Immature natural killer cell (primary cell): ENCODE data around the gene C17orf113. TPM values are rescaled to one million over a fixed set of nuclear protein-coding genes. Genes with fewer than 3 reads are reported as not detected.

Source experiments
- DNase-seq, 3 donors: peaks; one replicate each; pipeline ENCODE4 v3.0.0; 2022; ENCODE audit warnings: mixed read lengths in 1 of 3
- H3K27ac Mint-ChIP-seq, 6 donors: one replicate each; pipeline ENCODE4 v1.8.0; 2020; ENCODE audit warnings: mixed read lengths in 6 of 6, mild to moderate bottlenecking in 5 of 6, inconsistent platforms in 4 of 6, moderate library complexity in 3 of 6
- H3K27me3 Mint-ChIP-seq, 3 donors: one replicate each; pipeline ENCODE4 v1.8.0; 2020 to 2021; ENCODE audit warnings: low read depth in 3 of 3, mild to moderate bottlenecking in 3 of 3, mixed read lengths in 3 of 3, moderate library complexity in 3 of 3, inconsistent platforms in 1 of 3
- H3K36me3 Mint-ChIP-seq, 3 donors: one replicate each; pipeline ENCODE4 v1.8.0; 2020; ENCODE audit warnings: mixed read lengths in 3 of 3, inconsistent platforms in 2 of 3, mild to moderate bottlenecking in 2 of 3
- H3K4me1 Mint-ChIP-seq, 2 donors: one replicate each; pipeline ENCODE4 v1.8.0; 2020; ENCODE audit warnings: inconsistent platforms in 2 of 2, mild to moderate bottlenecking in 2 of 2, mixed read lengths in 2 of 2, moderate library complexity in 1 of 2
- H3K4me3 Mint-ChIP-seq, 5 donors: one replicate each; pipeline ENCODE4 v1.8.0; 2020; ENCODE audit warnings: mild to moderate bottlenecking in 5 of 5, mixed read lengths in 5 of 5, inconsistent platforms in 3 of 5, moderate library complexity in 3 of 5
- H3K9me3 Mint-ChIP-seq, 6 donors: one replicate each; pipeline ENCODE4 v1.8.0; 2020; ENCODE audit warnings: mild to moderate bottlenecking in 6 of 6, mixed read lengths in 6 of 6, inconsistent platforms in 4 of 6, moderate library complexity in 3 of 6
- polyA plus RNA-seq, 3 donors: library from polyadenylated mRNA; unstranded; fragments of 300-500 nt; fragmentation: Illumina TruSeq; gene quantifications; one replicate each; pipeline ENCODE4 v1.2.3, GENCODE V29; 2021

The C17orf113 gene
- polyA plus RNA-seq, 3 donors from 2014 or later = 0.19 to 0.21 TPM; not detected in 1

GRCh38 chr17:42061646-42062487 lies 11.5 kb upstream of the C17orf113 start:
- H3K4me3 Mint-ChIP-seq = no peak overlapping the region
- H3K27ac Mint-ChIP-seq = no peak overlapping the region
- no peak for DNase-seq
- H3K27me3 Mint-ChIP-seq = peaks cover 0 to 5% (median 4%) of the 10 kb centered on the region in 3 donors
- peaks cover 7 to 10% of the 10 kb centered on the region in 2 donors for H3K4me1 Mint-ChIP-seq
- no peaks in the 10 kb centered on the region for H3K36me3 Mint-ChIP-seq
- H3K9me3 Mint-ChIP-seq = no peaks in the 10 kb centered on the region

GRCh38 chr17:42060231-42060630 lies 9.8 kb upstream of the C17orf113 start:
- H3K27me3 Mint-ChIP-seq = peaks cover 0 to 4% (median 3%) of the 10 kb centered on the region in 3 donors
- no peaks in the 10 kb centered on the region for H3K9me3 Mint-ChIP-seq
- no peaks in the 10 kb centered on the region for H3K36me3 Mint-ChIP-seq
- DNase-seq = no peak
- peaks cover 7 to 10% of the 10 kb centered on the region in 2 donors for H3K4me1 Mint-ChIP-seq
- H3K4me3 Mint-ChIP-seq = no peak overlapping the region
- no peak overlapping the region for H3K27ac Mint-ChIP-seq

- peaks cover 7 to 10% of the 10 kb centered on the region in 2 donors for H3K4me1 Mint-ChIP-seq
- H3K27me3 Mint-ChIP-seq = peaks cover 0 to 4% (median 3%) of the 10 kb centered on the region in 3 donors
- no peaks in the 10 kb centered on the region for H3K36me3 Mint-ChIP-seq
- no peak overlapping the region for H3K27ac Mint-ChIP-seq
- DNase-seq = no peak
- no peaks in the 10 kb centered on the region for H3K9me3 Mint-ChIP-seq
- no peak overlapping the region for H3K4me3 Mint-ChIP-seq
These were observed 9.4 kb upstream of the C17orf113 start for GRCh38 chr17:42059815-42060214.

GRCh38 chr17:42058063-42058462 lies 7.7 kb upstream of the C17orf113 start:
- H3K4me3 Mint-ChIP-seq = no peak overlapping the region
- H3K27me3 Mint-ChIP-seq = peaks cover 0 to 3% (median 2%) of the 10 kb centered on the region in 3 donors
- DNase-seq = no peak
- H3K9me3 Mint-ChIP-seq = no peaks in the 10 kb centered on the region
- no peaks in the 10 kb centered on the region for H3K36me3 Mint-ChIP-seq
- no peaks in the 10 kb centered on the region for H3K4me1 Mint-ChIP-seq
- H3K27ac Mint-ChIP-seq = no peak overlapping the region

GRCh38 chr17:42056635-42057034 lies 6.2 kb upstream of the C17orf113 start:
- H3K4me1 Mint-ChIP-seq = no peaks in the 10 kb centered on the region
- H3K4me3 Mint-ChIP-seq = no peak overlapping the region
- peaks cover 0 to 6% (median 3%) of the 10 kb centered on the region in 3 donors for H3K27me3 Mint-ChIP-seq
- no peak overlapping the region for H3K27ac Mint-ChIP-seq
- no peak for DNase-seq
- H3K9me3 Mint-ChIP-seq = no peaks in the 10 kb centered on the region
- H3K36me3 Mint-ChIP-seq = no peaks in the 10 kb centered on the region

- H3K9me3 Mint-ChIP-seq = no peaks in the 10 kb centered on the region
- H3K27me3 Mint-ChIP-seq = peaks cover 3 to 6% (median 6%) of the 10 kb centered on the region in 3 donors
- no peak for DNase-seq
- no peaks in the 10 kb centered on the region for H3K36me3 Mint-ChIP-seq
- H3K27ac Mint-ChIP-seq = no peak overlapping the region
- H3K4me3 Mint-ChIP-seq = no peak overlapping the region
- H3K4me1 Mint-ChIP-seq = peaks cover 0 to 5% of the 10 kb centered on the region in 2 donors
These were observed 5.1 kb upstream of the C17orf113 start for GRCh38 chr17:42055496-42055895.

GRCh38 chr17:42055027-42055426 lies 4.6 kb upstream of the C17orf113 start:
- Mint-ChIP-seq H3K9me3 (no peaks in the 10 kb centered on the region), H3K36me3 (no peaks in the 10 kb centered on the region), H3K27ac (no peak overlapping the region), H3K4me3 (no peak overlapping the region), H3K4me1 (peaks cover 0 to 5% of the 10 kb centered on the region in 2 donors), H3K27me3 (peaks cover 3 to 6% (median 6%) of the 10 kb centered on the region in 3 donors)
- no peak for DNase-seq

- DNase-seq = no peak
- H3K9me3 Mint-ChIP-seq = no peaks in the 10 kb centered on the region
- no peak overlapping the region for H3K27ac Mint-ChIP-seq
- H3K27me3 Mint-ChIP-seq = peaks cover 6 to 8% (median 7%) of the 10 kb centered on the region in 3 donors
- H3K4me3 Mint-ChIP-seq = no peak overlapping the region
- no peaks in the 10 kb centered on the region for H3K36me3 Mint-ChIP-seq
- peaks cover 0 to 7% of the 10 kb centered on the region in 2 donors for H3K4me1 Mint-ChIP-seq
These were observed 3.5 kb upstream of the C17orf113 start for GRCh38 chr17:42053731-42054500.

GRCh38 chr17:42052346-42052877 lies 2.0 kb upstream of the C17orf113 start:
- no peak for DNase-seq
- peak overlapping the region in 1 of 5 donors; percentile 55 for H3K4me3 Mint-ChIP-seq
- peaks cover 8 to 11% (median 8%) of the 10 kb centered on the region in 3 donors for H3K27me3 Mint-ChIP-seq
- H3K27ac Mint-ChIP-seq = no peak overlapping the region
- H3K4me1 Mint-ChIP-seq = peaks cover 0 to 7% of the 10 kb centered on the region in 2 donors
- no peaks in the 10 kb centered on the region for H3K9me3 Mint-ChIP-seq
- no peaks in the 10 kb centered on the region for H3K36me3 Mint-ChIP-seq

GRCh38 chr17:42051645-42052044 lies 1.2 kb upstream of the C17orf113 start:
- Mint-ChIP-seq H3K36me3 (no peaks in the 10 kb centered on the region), H3K9me3 (no peaks in the 10 kb centered on the region), H3K27me3 (peaks cover 8 to 11% (median 8%) of the 10 kb centered on the region in 3 donors), H3K4me1 (peaks cover 0 to 7% of the 10 kb centered on the region in 2 donors), H3K4me3 (peak overlapping the region; percentile 55 to 85 (median 76)), H3K27ac (no peak overlapping the region)
- DNase-seq = no peak

GRCh38 chr17:42051013-42051400 lies 606 bp upstream of the C17orf113 start:
- H3K27ac Mint-ChIP-seq = peak overlapping the region in 1 of 6 donors; percentile 81
- peak overlapping the region; percentile 73 to 85 (median 85) for H3K4me3 Mint-ChIP-seq
- H3K9me3 Mint-ChIP-seq = no peaks in the 10 kb centered on the region
- H3K36me3 Mint-ChIP-seq = no peaks in the 10 kb centered on the region
- H3K4me1 Mint-ChIP-seq = peaks cover 0 to 7% of the 10 kb centered on the region in 2 donors
- peaks cover 8 to 11% (median 8%) of the 10 kb centered on the region in 3 donors for H3K27me3 Mint-ChIP-seq
- no peak for DNase-seq

- Mint-ChIP-seq H3K4me3 (peak overlapping the region; percentile 79 to 86 (median 81)), H3K9me3 (no peaks in the 10 kb centered on the region), H3K4me1 (peaks cover 0 to 7% of the 10 kb centered on the region in 2 donors), H3K36me3 (no peaks in the 10 kb centered on the region), H3K27me3 (peaks cover 8 to 9% (median 8%) of the 10 kb centered on the region in 3 donors), H3K27ac (peak overlapping the region in 1 of 6 donors; percentile 45)
- DNase-seq = no peak
These were observed 488 bp downstream of the C17orf113 start for GRCh38 chr17:42049834-42050392.

- Mint-ChIP-seq H3K4me3 (no peak overlapping the region), H3K27me3 (peaks cover 4 to 9% (median 8%) of the 10 kb centered on the region in 3 donors), H3K9me3 (no peaks in the 10 kb centered on the region), H3K36me3 (no peaks in the 10 kb centered on the region), H3K4me1 (peaks cover 0 to 7% of the 10 kb centered on the region in 2 donors), H3K27ac (no peak overlapping the region)
- no peak for DNase-seq
These were observed 3.1 kb downstream of the C17orf113 start for GRCh38 chr17:42047343-42047742.
